Natural killer cell (primary cell): ENCODE measurements around the gene VAMP5. TPM values are rescaled to one million over a fixed set of nuclear protein-coding genes. Genes with fewer than 3 reads are reported as not detected.

Source experiments
- ATAC-seq, 3 donors: fragments of 150-1000 bp in 2 of 3; fragments of 200-7000 bp in 1 of 3; cut with Tn5 transposase; 1 replicate in 1 of 3; 2 replicates in 2 of 3; pipeline ENCODE4 v1.10.0; 2021; ENCODE audit warnings: mild to moderate bottlenecking in 2 of 3, moderate library complexity in 2 of 3
- DNase-seq, 2 donors: peaks; one replicate each; pipeline versions ENCODE4 v3.0.0 to v3.0.0-alpha.2; 2013 to 2021; ENCODE audit warnings: mixed read lengths in 1 of 2
- H3K27ac ChIP-seq: one replicate; pipeline ENCODE4 v1.5.1; 2013; ENCODE audit warnings: mild to moderate bottlenecking, low read length
- H3K27me3 ChIP-seq: one replicate; pipeline ENCODE4 v1.6.1; 2013; ENCODE audit warnings: low read length; ENCODE audit not compliant: control insufficient read depth, insufficient read depth
- H3K36me3 ChIP-seq: one replicate; pipeline ENCODE4 v1.6.1; 2013; ENCODE audit warnings: low read length; ENCODE audit not compliant: control insufficient read depth, insufficient read depth
- H3K4me1 ChIP-seq: one replicate; pipeline ENCODE4 v1.6.1; 2013; ENCODE audit warnings: low read length; ENCODE audit not compliant: control insufficient read depth, insufficient read depth
- H3K4me3 ChIP-seq: one replicate; pipeline ENCODE4 v1.5.1; 2013; ENCODE audit warnings: low read length
- H3K9me3 ChIP-seq: one replicate; pipeline ENCODE4 v1.6.1; 2013; ENCODE audit warnings: low read length; ENCODE audit not compliant: control insufficient read depth, insufficient read depth
- H3K27ac Mint-ChIP-seq, 2 donors: one replicate each; pipeline ENCODE4 v1.8.0; 2022; ENCODE audit warnings: mild to moderate bottlenecking in 2 of 2, mixed read lengths in 2 of 2, moderate library complexity in 1 of 2
- H3K27me3 Mint-ChIP-seq, 2 donors: one replicate each; pipeline ENCODE4 v1.8.0; 2022; ENCODE audit warnings: low read depth in 2 of 2, mixed read lengths in 2 of 2
- H3K36me3 Mint-ChIP-seq: one replicate; pipeline ENCODE4 v1.8.0; 2022; ENCODE audit warnings: mixed read lengths
- H3K4me1 Mint-ChIP-seq, 2 donors: one replicate each; pipeline ENCODE4 v1.8.0; 2022; ENCODE audit warnings: mixed read lengths in 2 of 2
- H3K4me3 Mint-ChIP-seq: one replicate; pipeline ENCODE4 v1.8.0; 2022; ENCODE audit warnings: mild to moderate bottlenecking, moderate library complexity, mixed read lengths
- H3K9me3 Mint-ChIP-seq, 2 donors: one replicate each; pipeline ENCODE4 v1.8.0; 2022; ENCODE audit warnings: mixed read lengths in 2 of 2
- CTCF ChIP-seq: fragments of 200-600 bp; IDR thresholded peaks from one replicate; pipeline ENCODE4 v1.8.0; 2022; ENCODE audit warnings: antibody characterized with exemption
- WGBS: methylation state at CpG from one replicate; pipeline ENCODE4 v1.1.7; 2013; ENCODE audit warnings: missing lambda C conversion rate; ENCODE audit not compliant: insufficient coverage; 5-methylcytosine and 5-hydroxymethylcytosine counted together
- intact Hi-C: fragments of 100-400 bp; cut with micrococcal nuclease; formaldehyde crosslinking; loops from one replicate; pipeline ENCODE4 v1.14.2; 2022
- total RNA-seq, 4 donors: library from RNA; stranded (reverse); fragments of 120-200 nt in 1 of 4; gene quantifications; one replicate each; pipeline versions ENCODE4 v1.2.3 to v1.2.4, GENCODE V29; 2013 to 2022

The VAMP5 gene
- total RNA-seq, 3 donors from 2014 or later (not counting 1 experiment from before 2014, with no cell fraction given) = 35.0 to 50.7 (median 36.7) TPM

GRCh38 chr2:85547089-85547858 lies 37.0 kb upstream of the VAMP5 start:
- no peak for TF ChIP-seq CTCF
- Mint-ChIP-seq H3K36me3 (peaks cover 21% of the 10 kb centered on the region), H3K4me1 (peaks cover 5 to 11% of the 10 kb centered on the region in 2 donors), H3K9me3 (no peaks in the 10 kb centered on the region), H3K27ac (no peak overlapping the region), H3K27me3 (no peaks in the 10 kb centered on the region), H3K4me3 (no peak overlapping the region)
- Histone ChIP-seq H3K36me3 (peaks cover 52% of the 10 kb centered on the region), H3K4me1 (no peaks in the 10 kb centered on the region), H3K9me3 (no peaks in the 10 kb centered on the region), H3K27ac (no peak overlapping the region), H3K27me3 (no peaks in the 10 kb centered on the region), H3K4me3 (no peak overlapping the region)
- intact Hi-C loops = no loop called here
- WGBS = 100% methylated on average over 1 of the region's 1 CpG
- DNase-seq = no peak
- no peak for ATAC-seq

DNA sequence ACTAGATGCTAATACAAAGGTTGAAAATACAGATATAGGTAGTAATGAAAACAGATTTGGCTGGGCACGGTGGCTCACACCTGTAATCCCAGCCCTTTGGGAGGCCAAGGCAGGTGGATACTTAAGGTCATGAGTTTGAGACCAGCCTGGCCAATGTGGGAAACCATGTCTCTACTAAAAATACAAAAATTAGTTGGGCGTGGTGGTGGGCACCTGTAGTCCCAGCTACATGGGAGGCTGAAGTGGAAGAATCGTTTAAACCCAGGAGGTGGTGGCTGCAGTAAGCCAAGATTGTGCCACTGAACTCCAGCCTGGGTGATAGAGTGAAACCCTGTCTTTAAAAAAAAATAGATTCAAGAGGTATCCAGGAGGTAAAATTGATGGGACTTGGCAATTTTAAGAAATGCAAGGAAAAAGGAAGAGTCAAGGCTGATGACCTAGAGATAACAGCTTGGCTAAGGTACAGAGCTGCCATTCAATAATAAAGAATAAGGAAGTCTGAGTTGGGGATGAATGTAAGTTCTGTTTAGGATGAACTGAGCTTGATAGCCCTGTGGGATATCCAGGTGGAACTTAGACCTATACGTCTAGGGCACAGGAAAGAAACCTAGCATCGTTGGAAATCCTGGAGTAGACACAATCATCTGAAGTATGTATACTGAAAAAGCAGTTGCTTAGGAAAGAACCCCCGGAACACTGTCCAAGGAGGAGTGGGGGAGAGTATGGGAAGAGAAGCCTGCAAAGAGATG lies 36.2 kb upstream of the VAMP5 start:
- Mint-ChIP-seq H3K36me3 (peaks cover 13% of the 10 kb centered on the region), H3K27ac (peak overlapping the region in 1 of 2 donors; percentile 32), H3K4me3 (no peak overlapping the region), H3K27me3 (no peaks in the 10 kb centered on the region), H3K9me3 (no peaks in the 10 kb centered on the region), H3K4me1 (peaks cover 5 to 7% of the 10 kb centered on the region in 2 donors)
- Histone ChIP-seq H3K27ac (no peak overlapping the region), H3K4me1 (no peaks in the 10 kb centered on the region), H3K9me3 (no peaks in the 10 kb centered on the region), H3K36me3 (peaks cover 52% of the 10 kb centered on the region), H3K27me3 (no peaks in the 10 kb centered on the region), H3K4me3 (no peak overlapping the region)
- intact Hi-C loops = no loop called here
- no peak for ATAC-seq
- no peak for TF ChIP-seq CTCF
- WGBS = 85% methylated on average over 6 of the region's 6 CpGs
- DNase-seq = no peak

DNA sequence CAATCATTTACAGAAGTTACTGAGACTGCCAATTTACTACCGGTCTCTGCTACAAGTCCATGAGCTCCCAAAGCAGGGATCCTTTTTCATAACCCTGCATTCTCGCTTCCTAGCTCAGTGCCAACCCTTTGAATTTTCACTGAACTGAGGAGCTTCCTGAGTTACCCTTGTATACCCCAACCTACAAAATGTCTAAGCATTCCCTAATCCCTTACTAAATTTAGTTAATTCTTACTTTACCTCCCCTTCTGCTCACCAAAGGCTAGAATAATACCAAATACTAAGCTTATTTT lies 35.7 kb upstream of the VAMP5 start:
- no peak overlapping the region for H3K4me3 ChIP-seq
- H3K9me3 ChIP-seq = no peaks in the 10 kb centered on the region
- ATAC-seq (no peak), DNase-seq (no peak)
- no peaks in the 10 kb centered on the region for H3K27me3 Mint-ChIP-seq
- TF ChIP-seq CTCF = no peak
- WGBS = 91% methylated on average over 2 of the region's 2 CpGs
- H3K36me3 Mint-ChIP-seq = peaks cover 8% of the 10 kb centered on the region
- H3K36me3 ChIP-seq = peaks cover 53% of the 10 kb centered on the region
- H3K4me3 Mint-ChIP-seq = no peak overlapping the region
- peak overlapping the region in 1 of 2 donors; percentile 32 for H3K27ac Mint-ChIP-seq
- no peaks in the 10 kb centered on the region for H3K4me1 ChIP-seq
- H3K4me1 Mint-ChIP-seq = peaks cover 5 to 6% of the 10 kb centered on the region in 2 donors
- intact Hi-C loops = no loop called here
- H3K27ac ChIP-seq = no peak overlapping the region
- no peaks in the 10 kb centered on the region for H3K27me3 ChIP-seq
- no peaks in the 10 kb centered on the region for H3K9me3 Mint-ChIP-seq
